Measurements from ENCODE around the gene BCAS3. TPM values are rescaled to one million over a fixed set of nuclear protein-coding genes. Genes with fewer than 3 reads are reported as not detected.

BCAS3 gene
- polyA plus RNA-seq, 1 donor from 2014 or later, result 21.6 TPM

DNA sequence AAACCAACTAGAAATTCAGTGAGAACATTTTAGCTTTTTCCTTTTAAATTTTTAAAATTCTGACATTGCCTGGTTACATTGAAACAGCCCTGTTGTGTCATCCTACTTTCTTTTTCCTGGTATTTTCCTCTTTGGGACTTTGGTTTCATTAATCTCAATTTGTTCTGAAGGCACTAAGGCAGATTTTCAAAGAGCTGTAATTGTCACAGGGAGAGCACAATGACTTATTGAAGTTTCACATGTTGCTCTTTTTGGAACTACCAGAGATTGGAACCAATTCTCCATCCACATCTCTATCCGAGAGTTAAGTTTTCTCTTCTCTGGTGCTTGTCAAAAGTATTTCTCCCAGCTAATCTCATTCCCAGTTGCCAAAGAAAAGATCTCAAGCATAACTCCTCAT is 577.3 kb downstream of the BCAS3 start:
- TF ChIP-seq EP300 (conservative IDR thresholded peaks at IDR 0.05; ENCODE audit: poor library complexity, severe bottlenecking) (no peak), CTCF (IDR thresholded peaks at IDR 0.05; ENCODE audit: poor library complexity, severe bottlenecking) (no peak), MXI1 (conservative IDR thresholded peaks at IDR 0.05; ENCODE audit: poor library complexity, severe bottlenecking) (no peak), RAD21 (conservative IDR thresholded peaks at IDR 0.05) (no peak), POLR2AphosphoS5 (IDR thresholded peaks at IDR 0.05) (no peak), SMC3 (conservative IDR thresholded peaks at IDR 0.05; ENCODE audit: poor library complexity) (no peak), EZH2 (IDR thresholded peaks at IDR 0.05; ENCODE audit: borderline replicate concordance, insufficient read depth, low read length, poor library complexity, severe bottlenecking) (no peak), TAF1 (IDR thresholded peaks at IDR 0.05; ENCODE audit: low read depth) (no peak)
- TF ChIP-seq, protein P1, sequence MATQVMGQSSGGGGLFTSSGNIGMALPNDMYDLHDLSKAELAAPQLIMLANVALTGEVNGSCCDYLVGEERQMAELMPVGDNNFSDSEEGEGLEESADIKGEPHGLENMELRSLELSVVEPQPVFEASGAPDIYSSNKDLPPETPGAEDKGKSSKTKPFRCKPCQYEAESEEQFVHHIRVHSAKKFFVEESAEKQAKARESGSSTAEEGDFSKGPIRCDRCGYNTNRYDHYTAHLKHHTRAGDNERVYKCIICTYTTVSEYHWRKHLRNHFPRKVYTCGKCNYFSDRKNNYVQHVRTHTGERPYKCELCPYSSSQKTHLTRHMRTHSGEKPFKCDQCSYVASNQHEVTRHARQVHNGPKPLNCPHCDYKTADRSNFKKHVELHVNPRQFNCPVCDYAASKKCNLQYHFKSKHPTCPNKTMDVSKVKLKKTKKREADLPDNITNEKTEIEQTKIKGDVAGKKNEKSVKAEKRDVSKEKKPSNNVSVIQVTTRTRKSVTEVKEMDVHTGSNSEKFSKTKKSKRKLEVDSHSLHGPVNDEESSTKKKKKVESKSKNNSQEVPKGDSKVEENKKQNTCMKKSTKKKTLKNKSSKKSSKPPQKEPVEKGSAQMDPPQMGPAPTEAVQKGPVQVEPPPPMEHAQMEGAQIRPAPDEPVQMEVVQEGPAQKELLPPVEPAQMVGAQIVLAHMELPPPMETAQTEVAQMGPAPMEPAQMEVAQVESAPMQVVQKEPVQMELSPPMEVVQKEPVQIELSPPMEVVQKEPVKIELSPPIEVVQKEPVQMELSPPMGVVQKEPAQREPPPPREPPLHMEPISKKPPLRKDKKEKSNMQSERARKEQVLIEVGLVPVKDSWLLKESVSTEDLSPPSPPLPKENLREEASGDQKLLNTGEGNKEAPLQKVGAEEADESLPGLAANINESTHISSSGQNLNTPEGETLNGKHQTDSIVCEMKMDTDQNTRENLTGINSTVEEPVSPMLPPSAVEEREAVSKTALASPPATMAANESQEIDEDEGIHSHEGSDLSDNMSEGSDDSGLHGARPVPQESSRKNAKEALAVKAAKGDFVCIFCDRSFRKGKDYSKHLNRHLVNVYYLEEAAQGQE (IDR thresholded peaks at IDR 0.05; ENCODE audit: borderline replicate concordance), result no peak
- Histone ChIP-seq H3F3A (ENCODE audit: insufficient read depth, low read length, poor library complexity, severe bottlenecking) (no peaks in the 10 kb centered on the region), H4K20me1 (ENCODE audit: insufficient read depth) (no peaks in the 10 kb centered on the region), H3K4me3 (ENCODE audit: low read length) (no peak overlapping the region), H3K9ac (ENCODE audit: low read length) (no peak overlapping the region), H3K27ac (ENCODE audit: low read length) (no peak overlapping the region), H3K27me3 (ENCODE audit: insufficient read depth, low read depth, low read length) (no peaks in the 10 kb centered on the region), H2AFZ (ENCODE audit: low read depth, low read length) (no peak overlapping the region), H3K9me3 (ENCODE audit: low read length) (no peaks in the 10 kb centered on the region), H3K36me3 (ENCODE audit: insufficient read depth, low read length) (no peaks in the 10 kb centered on the region), H3K9me2 (ENCODE audit: insufficient read depth, low read length) (no peaks in the 10 kb centered on the region), H3K79me2 (replicated peaks; ENCODE audit: insufficient read depth, low read length) (no peaks in the 10 kb centered on the region), H3K4me2 (ENCODE audit: low read length) (no peak overlapping the region)

GRCh38 chr17:61255647-61256046 is 578.0 kb downstream of the BCAS3 start:
- Histone ChIP-seq H3K27ac (ENCODE audit: low read length) (no peak overlapping the region), H3K9ac (ENCODE audit: low read length) (no peak overlapping the region), H3K9me3 (ENCODE audit: low read length) (no peaks in the 10 kb centered on the region), H3F3A (ENCODE audit: insufficient read depth, low read length, poor library complexity, severe bottlenecking) (no peaks in the 10 kb centered on the region), H2AFZ (ENCODE audit: low read depth, low read length) (no peak overlapping the region), H3K27me3 (ENCODE audit: insufficient read depth, low read depth, low read length) (no peaks in the 10 kb centered on the region), H4K20me1 (ENCODE audit: insufficient read depth) (no peaks in the 10 kb centered on the region), H3K4me2 (ENCODE audit: low read length) (no peak overlapping the region), H3K9me2 (ENCODE audit: insufficient read depth, low read length) (no peaks in the 10 kb centered on the region), H3K79me2 (replicated peaks; ENCODE audit: insufficient read depth, low read length) (no peaks in the 10 kb centered on the region), H3K4me3 (ENCODE audit: low read length) (no peak overlapping the region), H3K36me3 (ENCODE audit: insufficient read depth, low read length) (no peaks in the 10 kb centered on the region)
- TF ChIP-seq TAF1 (IDR thresholded peaks at IDR 0.05; ENCODE audit: low read depth) (no peak), POLR2AphosphoS5 (IDR thresholded peaks at IDR 0.05) (no peak), RAD21 (conservative IDR thresholded peaks at IDR 0.05) (no peak), MXI1 (conservative IDR thresholded peaks at IDR 0.05; ENCODE audit: poor library complexity, severe bottlenecking) (no peak), CTCF (IDR thresholded peaks at IDR 0.05; ENCODE audit: poor library complexity, severe bottlenecking) (no peak), SMC3 (conservative IDR thresholded peaks at IDR 0.05; ENCODE audit: poor library complexity) (no peak), EP300 (conservative IDR thresholded peaks at IDR 0.05; ENCODE audit: poor library complexity, severe bottlenecking) (no peak), EZH2 (IDR thresholded peaks at IDR 0.05; ENCODE audit: borderline replicate concordance, insufficient read depth, low read length, poor library complexity, severe bottlenecking) (no peak)
- TF ChIP-seq, protein P1 (IDR thresholded peaks at IDR 0.05; ENCODE audit: borderline replicate concordance), result no peak
